NCI-H774 (cell line): ENCODE measurements around the gene TMEM143.
A peak's percentile ranks its signal among the peaks of the same experiment; 100 is the strongest.
"Not testable (repeated sequence)": the region's sequence is repeated elsewhere in the genome, so short reads cannot be mapped to it uniquely, and the experiment has no call there.

Source experiments
- DNase-seq: peaks from one replicate; lab custom pipeline; 2025; lab: John Stamatoyannopoulos, UW

Gene TMEM143

DNA sequence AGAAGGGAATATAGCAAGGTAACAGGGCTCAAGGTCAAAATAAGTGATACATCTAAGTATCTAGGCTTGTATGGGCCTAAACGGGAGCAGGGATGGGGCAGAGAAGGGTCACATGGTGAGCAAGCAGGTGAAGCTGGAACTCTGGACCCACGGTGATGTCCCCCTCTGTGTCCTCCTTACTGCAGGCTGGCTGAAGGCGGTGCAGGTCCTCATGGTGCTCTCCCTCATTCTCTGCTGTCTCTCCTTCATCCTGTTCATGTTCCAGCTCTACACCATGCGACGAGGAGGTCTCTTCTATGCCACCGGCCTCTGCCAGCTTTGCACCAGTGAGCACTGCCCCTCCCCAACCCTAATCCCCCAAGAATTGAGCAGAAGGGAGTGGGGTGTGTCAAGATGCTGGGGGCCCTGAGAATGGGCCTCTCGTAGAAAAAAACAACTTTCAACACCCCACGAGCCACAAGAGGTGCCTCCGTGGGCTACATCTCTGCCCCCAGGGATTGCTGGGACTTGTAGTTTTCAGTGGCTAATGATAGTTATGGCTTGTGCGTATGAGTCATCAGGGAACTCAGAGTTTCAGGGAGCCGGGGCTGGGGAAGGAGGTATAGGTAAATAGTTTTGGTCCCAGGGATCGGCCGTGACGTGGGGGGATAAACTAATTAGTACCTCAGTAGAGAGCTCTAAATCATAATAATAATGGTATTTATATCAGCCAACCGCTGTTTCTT is 34.4 kb downstream of the TMEM143 start:
- DNase-seq: no peak

DNA sequence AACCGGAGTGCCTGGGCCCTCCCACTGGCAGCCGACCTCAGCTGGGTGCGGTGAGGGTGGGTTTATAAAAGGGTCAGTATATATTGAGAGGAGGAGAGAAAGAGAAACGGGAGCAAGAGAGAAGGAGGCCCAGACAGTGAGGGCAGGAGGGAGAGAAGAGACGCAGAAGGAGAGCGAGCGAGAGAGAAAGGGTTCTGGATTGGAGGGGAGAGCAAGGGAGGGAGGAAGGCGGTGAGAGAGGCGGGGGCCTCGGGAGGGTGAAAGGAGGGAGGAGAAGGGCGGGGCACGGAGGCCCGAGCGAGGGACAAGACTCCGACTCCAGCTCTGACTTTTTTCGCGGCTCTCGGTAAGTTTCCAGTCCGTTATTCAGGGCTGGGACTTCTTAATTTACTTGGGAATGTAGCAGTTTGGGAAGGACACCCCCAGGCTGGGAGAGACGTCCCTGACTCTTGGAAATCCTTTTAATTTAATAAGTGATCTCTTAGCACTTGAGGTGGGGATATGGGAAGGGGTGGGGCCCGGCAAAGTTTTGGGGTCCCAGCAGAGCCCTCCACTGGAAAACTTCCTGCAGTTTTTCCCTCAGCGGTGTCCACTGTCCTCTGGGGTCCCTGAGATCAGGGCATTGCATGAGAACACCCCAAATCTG is 38.4 kb downstream of the TMEM143 start, which contains the start of gene EMP3:
Gene EMP3 (plus strand): TSS at position 288 of the 646 bp plus-strand sequence. CDS start 1,293 bp downstream, outside the sequence.
- DNase-seq: no peak

DNA sequence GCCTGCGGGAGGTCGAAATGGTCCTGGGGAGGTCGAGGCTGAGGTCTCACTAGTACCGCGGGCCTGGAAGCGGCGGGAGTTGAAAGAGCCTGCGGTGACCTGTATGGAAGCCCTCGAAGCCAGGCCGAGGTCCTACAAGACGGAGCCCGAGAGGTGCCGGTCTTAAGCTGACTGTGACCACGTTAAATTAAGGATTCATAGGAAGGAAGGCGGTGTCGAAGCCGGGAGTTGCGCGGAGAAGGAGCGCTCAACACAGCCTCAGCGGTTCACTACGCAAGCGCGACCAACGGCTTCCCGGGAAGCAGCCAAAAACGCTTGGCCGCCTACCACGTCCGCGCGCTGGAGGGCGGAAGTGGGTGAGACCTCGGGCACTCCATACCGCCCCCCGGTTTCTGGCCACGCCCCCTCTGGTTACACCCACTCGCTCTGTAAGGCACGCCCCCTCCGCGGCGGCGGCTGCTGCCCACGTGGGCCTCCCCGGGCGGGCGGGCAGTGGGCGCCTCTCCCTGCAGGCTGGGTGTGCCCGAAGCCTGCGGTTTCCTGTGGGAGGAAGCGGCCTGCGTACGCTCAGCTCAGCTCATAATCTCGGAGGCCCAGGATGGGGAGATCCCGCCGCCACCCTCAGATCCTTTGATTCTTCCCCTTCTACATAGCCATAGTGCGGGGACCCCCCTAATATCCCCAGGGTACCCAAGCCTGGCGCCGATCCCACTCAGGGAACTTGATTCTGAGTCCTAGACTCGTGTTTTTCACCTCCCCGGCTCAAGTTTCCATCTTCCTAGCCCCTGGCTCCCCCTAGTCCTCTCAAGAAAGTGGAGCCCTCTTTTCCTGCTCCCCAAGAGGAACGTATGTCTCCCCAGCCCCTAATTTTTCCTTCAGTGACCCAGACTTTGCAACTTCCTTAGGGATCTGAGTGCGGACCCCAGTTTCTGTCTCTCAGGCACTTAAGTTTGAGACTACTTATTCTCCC is 41.8 kb downstream of the TMEM143 start:
- DNase-seq: peak; percentile 95

DNA sequence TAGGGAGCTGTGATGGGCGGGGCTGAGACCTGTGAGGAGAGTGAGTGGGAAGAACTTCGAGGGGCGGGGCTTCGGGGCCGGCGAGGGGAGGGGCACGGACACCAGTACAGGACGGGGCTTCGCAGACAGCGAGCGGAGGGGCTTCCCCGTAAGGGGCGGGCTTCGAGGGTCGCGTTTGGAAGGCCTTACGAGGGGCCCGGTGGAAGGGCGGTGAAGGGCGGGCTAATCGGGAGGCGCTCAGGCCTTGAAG is 42.4 kb downstream of the TMEM143 start:
- peak; percentile 95 for DNase-seq

DNA sequence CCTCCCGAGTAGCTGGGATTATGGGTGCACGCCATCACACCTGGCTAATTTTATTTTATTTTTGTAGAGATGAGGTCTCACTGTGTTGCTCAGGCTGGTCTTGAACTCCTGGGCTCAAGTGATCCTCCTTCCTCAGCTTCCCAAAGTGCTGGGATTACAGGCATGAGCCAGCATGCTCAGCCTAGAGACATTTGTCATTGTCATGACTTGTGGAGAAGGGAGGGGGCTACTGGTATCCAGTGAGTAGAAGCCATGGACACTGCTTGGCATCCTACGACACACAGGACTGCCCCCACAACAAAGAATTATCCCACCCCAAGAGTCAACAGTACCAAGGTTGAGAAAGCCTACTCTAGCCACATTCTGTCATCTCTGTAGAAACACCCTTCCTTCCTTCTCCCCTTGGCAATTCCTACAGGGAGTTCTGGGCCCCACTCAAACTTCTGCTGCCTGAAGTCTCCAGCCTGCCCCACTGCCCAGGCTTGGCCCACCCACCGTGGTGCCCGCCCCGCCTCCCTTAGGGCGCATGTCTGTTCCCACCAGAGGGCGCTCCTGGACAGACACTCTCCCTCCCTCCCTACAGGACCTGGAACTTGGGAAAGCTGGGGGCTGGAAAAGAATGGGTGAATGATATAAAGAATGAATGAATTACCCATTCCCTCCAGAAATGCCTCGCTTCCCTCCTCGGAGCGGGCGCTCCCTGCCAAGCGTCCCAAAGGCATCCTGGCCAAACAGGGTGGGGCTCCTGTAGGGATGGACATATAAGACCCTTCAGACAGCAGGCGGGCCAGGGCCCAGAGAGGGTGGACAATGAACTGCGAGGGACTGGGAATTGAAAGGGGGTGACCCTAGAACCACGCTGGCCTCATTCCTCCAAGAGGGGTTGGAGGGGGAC is 43.8 kb downstream of the TMEM143 start:
- peak; percentile 57 for DNase-seq

DNA sequence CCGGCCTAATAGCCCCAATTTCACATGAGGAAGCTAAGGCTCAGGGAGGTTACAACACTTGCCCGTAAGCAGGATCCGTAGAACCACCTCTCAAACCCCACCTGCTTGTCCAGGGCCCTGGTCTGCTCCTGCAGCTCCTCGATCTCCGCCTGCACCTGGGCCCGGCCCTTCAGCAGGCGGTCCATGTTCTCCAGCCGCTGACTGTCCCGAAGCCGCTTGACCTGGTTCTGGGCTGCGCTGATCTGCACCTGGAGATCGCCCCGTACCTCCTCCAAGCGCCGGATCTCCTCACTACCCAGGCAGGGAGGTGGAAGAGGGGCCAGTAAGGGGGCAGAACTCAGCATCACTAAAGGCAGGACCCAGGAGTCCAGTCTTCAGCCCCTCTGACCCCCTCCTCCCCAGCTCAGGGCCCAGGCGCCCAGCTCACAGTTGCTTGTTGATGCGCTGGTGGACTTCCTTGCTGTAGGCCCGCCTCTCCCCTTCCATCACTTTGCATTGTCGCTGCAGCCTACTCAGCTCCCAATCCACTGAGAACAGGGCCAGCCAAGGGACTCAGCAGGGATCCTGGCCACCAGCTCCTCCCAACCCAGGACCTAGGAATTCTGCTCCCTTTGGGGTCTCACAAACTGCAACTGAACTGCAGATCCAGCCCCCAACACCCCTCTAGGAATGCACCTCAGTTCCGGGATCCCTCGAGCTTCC is 45.3 kb downstream of the TMEM143 start:
- no peak for DNase-seq

DNA sequence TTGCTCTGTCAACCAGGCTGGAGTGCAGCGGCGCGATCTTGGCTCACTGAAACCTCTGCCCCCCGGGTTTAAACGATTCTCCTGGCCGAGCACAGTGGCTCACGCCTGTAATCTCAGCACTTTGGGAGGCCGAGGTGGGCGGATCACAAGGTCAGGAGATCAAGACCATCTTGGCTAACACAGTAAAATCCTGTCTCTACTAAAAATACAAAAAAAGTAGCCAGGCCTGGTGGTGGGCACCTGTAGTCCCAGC is 46.1 kb downstream of the TMEM143 start:
- DNase-seq: not testable (repeated sequence)

DNA sequence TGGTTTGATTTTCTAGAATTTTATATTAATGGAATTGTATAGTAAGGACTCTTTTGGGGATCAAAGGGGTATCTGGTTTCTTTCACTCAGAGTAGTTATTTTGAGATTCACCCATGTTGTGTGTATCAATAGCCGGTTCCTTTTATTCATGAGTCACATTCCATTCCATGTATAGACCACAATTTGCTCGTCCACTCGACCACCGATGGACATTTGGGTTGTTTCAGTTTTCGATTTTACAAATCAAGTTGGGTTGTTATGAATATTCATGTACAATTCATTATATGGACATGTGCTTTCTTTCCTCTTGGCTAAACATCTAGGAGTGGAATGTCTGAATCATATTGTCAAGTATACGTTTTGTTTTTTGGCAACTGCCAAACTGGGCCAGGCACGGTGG is 48.0 kb downstream of the TMEM143 start:
- no peak for DNase-seq

DNA sequence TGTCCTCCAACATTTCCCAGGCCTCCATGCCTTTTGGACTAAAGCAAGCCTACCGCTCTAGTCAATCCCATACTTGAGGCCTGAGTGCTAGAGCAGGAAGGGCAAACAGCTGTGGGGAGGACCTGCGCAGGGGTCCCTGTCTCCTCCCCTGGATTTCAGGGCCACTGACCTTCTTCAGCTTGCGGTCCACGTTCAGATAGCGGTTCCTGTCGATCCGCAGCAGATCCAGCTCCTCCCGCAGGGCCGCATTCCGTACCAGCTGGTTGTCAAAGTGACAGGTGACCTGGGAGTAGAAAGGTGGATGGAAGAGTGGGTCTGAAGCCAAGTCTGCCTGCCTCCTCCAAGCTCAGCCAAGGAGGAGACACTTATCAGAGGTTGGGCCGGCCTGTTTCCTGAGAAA is 52.4 kb downstream of the TMEM143 start:
- DNase-seq: no peak

DNA sequence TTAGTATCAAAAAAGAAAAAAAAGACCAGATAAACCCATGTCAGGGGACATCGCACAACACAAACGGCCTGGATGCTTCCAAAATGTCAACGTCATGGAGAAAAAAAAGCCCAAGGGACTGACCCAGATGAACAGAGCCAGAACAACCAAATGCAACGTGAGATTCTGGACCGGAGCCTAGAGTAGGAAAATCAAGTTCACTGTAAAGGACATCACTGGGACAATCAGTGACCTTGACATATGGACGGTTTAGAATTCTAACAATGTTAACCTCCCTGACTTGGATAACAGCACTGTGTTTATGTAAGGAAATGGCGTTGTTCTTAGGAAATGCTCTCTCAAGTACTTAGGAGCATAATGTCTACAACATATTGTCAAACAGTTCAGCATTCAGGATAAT is 53.5 kb downstream of the TMEM143 start:
- DNase-seq: no peak

DNA sequence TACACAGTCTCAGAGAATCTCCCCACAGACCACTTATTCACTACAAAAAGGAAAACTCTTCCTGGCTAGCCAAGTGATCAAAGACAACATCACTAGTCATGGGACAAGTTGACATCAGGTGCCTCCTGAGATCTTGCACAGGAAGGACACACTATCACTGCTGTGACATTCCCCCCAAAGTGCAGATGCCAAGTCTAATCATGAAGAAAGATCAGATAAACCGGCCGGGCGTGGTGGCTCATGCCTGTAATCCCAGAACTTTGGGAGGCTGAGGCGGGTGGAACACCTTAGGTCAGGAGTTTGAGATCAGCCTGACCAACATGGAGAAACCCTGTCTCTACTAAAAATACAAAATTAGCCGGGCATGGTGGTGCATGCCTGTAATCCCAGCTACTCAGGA is 54.0 kb downstream of the TMEM143 start:
- not testable (repeated sequence) for DNase-seq

DNA sequence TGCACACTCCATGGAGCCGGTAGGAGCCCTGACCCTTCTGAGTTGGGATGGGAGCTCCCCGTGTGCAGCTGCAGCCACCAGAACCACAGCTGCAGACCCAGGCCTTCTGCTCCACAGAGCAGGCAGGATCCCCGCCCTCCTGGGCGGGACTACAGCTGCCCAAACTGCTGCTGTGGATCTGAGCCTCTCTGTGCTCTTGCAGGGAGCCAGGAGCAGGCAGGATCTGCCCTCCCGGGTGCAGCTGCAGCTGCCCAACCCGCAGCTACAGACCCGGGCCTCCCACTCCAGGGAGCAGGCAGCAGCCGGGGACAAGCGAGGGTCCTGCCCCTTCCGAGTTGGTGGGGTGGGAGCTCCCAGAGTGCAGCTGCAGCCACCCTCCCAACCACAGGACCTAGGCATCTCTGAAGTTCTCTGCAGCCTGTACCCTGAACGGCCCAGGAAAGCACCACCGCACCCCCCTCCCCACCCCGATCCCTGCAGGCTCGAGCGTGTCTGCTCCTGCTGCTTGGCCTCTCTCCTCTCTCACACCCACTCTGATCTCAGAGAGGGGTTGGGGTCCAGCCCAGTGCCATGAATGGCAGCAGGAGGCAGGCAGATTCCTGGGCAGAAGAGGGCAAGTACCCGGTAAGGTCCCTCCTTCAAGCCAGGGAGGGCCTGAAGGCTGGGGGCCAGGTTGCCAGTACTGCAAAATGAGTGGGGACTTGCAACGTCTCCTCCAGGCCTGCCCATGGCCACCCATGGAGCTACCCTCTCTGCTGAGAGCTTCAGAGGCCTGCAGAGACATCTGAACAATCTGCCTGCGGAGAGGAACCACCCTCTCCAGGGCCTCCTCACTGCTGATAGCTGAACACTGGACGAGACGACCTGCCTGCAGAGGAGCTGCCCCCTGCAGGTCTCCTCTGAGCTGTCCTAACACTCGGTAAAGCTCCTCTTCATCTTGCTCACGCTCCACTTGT is 54.8 kb downstream of the TMEM143 start:
- DNase-seq: no peak

DNA sequence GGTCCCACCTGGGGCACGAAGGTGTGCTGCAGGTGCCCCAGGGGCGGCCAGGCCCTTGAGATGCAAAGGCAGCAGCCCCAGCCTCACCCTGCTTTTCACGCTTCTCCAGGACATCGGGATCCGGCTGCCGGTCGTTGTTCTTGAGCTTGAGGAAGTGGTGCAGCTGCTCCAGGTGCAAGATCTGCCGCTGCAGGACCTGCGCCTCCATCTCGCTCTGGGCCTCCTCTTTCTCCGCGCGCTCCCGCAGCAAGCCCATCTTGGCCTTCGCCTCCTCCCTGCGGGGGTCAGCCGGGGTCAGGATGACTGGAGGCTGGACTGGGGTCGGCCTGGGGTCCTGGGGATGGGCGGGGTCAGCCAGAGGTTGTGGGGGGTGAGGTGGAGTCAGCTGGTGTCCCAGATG is 59.9 kb downstream of the TMEM143 start:
- DNase-seq: no peak

DNA sequence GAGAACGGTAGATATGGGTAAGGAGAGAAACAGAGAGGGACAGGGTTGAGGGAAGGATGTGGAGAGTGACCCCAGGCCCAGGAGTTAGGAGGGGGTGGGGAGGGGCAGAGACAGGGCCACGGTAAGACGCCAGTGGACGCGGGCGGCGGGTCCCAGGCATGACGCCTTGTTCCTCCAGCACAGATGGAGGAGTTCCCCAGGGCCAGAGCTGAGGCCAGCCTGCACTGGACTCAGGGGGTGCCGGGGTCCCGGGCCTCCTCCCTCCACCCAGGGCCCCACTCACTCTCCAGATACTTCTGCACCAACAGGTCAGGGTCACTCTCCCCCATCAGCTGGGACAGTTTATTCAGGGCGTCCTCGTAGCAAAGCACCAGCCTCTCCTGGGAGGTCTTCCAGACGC is 60.4 kb downstream of the TMEM143 start:
- DNase-seq: no peak

DNA sequence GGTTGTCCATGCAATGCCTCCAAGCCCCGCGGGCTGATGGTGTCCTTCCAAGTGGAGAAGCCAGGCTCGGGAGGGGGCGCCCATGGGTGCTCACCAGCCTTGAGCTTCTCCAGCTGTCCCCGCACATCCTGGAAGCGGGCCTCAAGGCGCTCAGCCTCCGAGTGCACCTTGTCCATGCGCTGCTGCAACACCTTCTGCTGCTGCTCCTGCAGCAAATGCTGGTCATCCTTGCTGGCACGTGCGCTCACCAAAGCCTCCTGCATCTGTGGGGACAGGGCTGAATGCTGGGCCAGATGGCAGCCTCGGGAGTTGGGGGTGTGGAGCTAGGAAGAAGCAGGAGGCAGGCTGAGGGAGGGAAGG is 61.2 kb downstream of the TMEM143 start:
- DNase-seq: no peak

DNA sequence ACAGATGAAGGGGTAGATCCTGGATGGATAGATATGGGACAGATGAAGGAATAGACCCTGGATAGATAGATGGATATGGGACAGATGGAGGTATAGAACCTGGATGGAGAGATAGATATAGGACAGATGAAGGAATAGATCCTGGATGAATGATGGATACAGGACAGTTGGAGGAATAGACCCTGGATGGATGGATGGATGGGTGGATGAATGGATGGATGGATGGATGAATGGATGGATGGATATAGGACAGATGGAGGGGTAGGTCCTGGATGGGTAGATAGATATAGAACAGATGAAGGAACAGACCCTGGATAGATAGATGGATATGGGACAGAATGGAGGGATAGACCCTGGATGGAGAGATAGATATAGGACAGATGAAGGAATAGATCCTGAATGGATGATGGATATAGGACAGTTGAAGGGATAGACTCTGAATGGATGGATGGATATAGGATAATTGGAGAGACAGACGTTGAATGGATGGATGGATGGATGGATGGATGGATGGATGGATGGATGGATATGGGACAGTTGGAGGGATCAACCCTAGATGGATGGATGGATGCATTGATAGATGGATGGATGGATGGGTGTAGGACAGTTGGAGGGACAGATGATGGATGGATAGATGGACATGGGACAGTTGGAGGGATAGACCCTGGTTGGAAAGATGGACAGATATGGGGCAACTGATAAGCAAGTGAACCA is 61.7 kb downstream of the TMEM143 start:
- no peak for DNase-seq

DNA sequence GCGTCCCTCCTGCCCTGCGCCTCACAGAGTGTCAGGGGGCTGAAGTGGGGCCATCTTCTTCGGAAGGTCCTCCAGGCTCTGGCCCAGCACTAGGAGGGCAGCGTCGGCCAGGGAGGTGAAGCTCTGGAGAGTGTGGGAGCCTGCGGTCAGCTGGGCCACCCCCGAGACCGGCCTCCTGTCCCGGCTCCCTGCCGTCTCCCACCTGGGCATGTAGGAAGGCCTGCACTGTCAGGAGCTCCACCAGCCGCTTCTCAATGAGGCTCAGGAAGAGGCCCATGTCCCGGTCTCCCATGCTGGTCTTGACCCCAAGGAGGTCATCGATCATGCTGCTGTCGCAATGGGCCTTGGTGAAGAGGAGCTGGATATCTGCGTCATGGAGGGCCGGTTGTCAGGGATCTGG is 65.8 kb downstream of the TMEM143 start:
- no peak for DNase-seq

DNA sequence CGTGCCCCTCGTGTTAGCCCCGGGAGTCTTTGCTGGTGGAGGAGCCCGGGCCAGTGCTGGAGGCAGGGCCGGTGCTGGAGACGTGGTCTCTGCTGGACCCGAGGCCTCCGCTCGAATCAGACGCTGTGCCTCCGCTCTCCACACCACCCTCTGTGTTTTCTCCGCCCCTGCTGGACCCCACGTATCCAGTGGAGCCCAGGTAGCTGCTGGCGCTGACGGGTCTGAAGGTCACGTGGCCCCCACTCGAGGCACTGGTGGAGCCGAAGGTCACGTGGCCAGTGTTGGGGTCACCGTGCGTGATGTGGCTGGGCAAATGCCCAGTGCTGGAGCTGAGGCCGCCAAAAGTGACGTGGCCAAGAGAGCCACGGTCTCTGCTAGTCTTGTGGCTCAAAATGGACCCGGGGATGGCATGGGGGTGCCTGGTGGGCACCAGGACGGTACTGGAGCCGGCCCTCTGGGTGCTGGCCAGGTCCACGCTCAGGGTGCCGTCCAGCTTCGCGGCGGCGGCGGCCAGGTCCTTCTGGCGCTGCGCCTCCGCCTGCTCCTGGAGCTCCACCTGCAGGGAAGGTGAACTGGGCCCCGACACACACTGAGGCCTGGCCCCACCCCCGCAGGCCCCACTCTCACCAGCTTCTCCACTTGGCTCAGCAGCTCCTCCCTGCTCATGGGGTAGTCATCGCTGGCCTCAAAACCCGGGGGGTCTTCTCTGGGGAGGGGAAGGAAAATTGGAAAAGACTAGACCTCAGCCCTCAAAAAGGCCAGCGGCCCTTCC is 66.6 kb downstream of the TMEM143 start:
- no peak for DNase-seq

DNA sequence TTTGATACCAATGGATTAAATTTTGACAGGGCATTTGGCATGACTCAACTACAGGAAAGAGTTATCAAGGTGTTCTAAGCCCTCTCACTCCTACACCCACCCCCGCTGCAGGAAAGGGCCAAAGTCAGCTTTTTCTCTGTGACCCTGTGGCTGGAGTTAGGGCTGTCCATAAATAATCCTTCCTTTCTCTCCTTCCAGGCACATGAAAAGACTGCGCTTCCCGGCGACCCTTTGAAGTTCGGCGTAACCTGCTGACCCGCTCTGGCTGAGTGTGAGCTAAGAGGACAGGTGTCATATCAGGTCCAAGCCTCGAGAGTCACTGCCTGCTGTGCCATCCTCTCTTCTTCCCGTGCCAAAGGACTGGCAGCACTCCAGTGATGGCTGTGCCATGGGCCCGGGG is 68.3 kb downstream of the TMEM143 start:
- DNase-seq: no peak
